Right lobe of liver (tissue), 6 donors: ENCODE results near the gene CENPA. TPM values are rescaled to one million over a fixed set of nuclear protein-coding genes. Genes with fewer than 3 reads are reported as not detected.
"Not testable (repeated sequence)": the region's sequence is repeated elsewhere in the genome, so short reads cannot be mapped to it uniquely, and the experiment has no call there.

Experiments used
- ATAC-seq, 4 donors: fragments of 200-7000 bp; cut with Tn5 transposase; one replicate each; pipeline ENCODE4 v1.9.1; 2020; ENCODE audit warnings: mild to moderate bottlenecking in 4 of 4, moderate library complexity in 4 of 4
- DNase-seq, 3 donors: peaks; one replicate each; pipeline ENCODE4 v3.0.0-alpha.2; 2020
- H3K27ac ChIP-seq, 3 donors: fragments of 200-600 bp; one replicate each; pipeline ENCODE4 v1.8.0; 2022
- H3K27me3 ChIP-seq, 2 donors: fragments of 200-600 bp; one replicate each; pipeline ENCODE4 v1.8.0; 2022
- H3K36me3 ChIP-seq, 4 donors: fragments of 200-600 bp; sonication (generic) in 1 of 4; one replicate each; pipeline versions ENCODE4 v1.5.1 to v1.8.0; 2017 to 2022; ENCODE audit warnings: control low read depth in 1 of 4
- H3K4me1 ChIP-seq, 4 donors: fragments of 200-600 bp; sonication (generic) in 1 of 4; one replicate each; pipeline versions ENCODE4 v1.5.1 to v1.8.0; 2017 to 2022; ENCODE audit warnings: control low read depth in 1 of 4
- H3K4me3 ChIP-seq, 3 donors: fragments of 200-600 bp; one replicate each; pipeline ENCODE4 v1.8.0; 2022
- H3K9me3 ChIP-seq, 4 donors: fragments of 200-600 bp; sonication (generic) in 1 of 4; one replicate each; pipeline versions ENCODE4 v1.5.1 to v1.8.0; 2017 to 2022; ENCODE audit warnings: control low read depth in 1 of 4
- POLR2A ChIP-seq: fragments of 450-650 bp; IDR thresholded peaks from one replicate; pipeline ENCODE4 v1.6.1; 2017; ENCODE audit warnings: antibody characterized with exemption, mild to moderate bottlenecking
- WGBS: methylation state at CpG from one replicate; pipeline ENCODE4 v1.1.6; 2018; ENCODE audit warnings: low coverage, low lambda C conversion rate; ENCODE audit not compliant: insufficient coverage; ENCODE audit errors: missing lambda C conversion rate; 5-methylcytosine and 5-hydroxymethylcytosine counted together
- intact Hi-C, 2 donors: fragments of 100-400 bp; cut with DNase I; formaldehyde crosslinking; loops; one replicate each; pipeline versions ENCODE4 v1.11.2 to v1.14.1; 2022
- total RNA-seq, 6 experiments: library from RNA; depleted of rRNA in 2 of 6; stranded (reverse); fragments of >200 nt in 2 of 6; fragmentation: NEBNext Ultra II Directional in 3 of 6; extraction: Animal tissue kit (Norgen Biotek cat#: 25700) in 3 of 6; gene quantifications; one replicate each; pipeline versions ENCODE4 v1.1.0 to v1.2.4, GENCODE V29; 2016 to 2023
- TF ChIP-seq, protein P1 (sequence below), 4 donors: fragments of 200-600 bp in 3 of 4; fragments of 450-650 bp in 1 of 4; IDR thresholded peaks; one replicate each; pipeline versions ENCODE4 v1.5.1 to v1.8.0; 2016 to 2022; ENCODE audit warnings: antibody characterized with exemption in 4 of 4, mild to moderate bottlenecking in 2 of 4
- donor health status: DM: no; HTN: yes; CAD: no.
- donor health status: DM: no; HTN: no; CAD: no.
- donor health status: DM: no; HTN: no; CAD: no.
- donor health status: DM: no; HTN: yes; CAD: no.
- donor health status: DM: no; HTN: yes; CAD: no.

Gene CENPA
- total RNA-seq, 6 experiments from 2014 or later = 0.18 to 1.3 (median 0.56) TPM; not detected in 1

DNA sequence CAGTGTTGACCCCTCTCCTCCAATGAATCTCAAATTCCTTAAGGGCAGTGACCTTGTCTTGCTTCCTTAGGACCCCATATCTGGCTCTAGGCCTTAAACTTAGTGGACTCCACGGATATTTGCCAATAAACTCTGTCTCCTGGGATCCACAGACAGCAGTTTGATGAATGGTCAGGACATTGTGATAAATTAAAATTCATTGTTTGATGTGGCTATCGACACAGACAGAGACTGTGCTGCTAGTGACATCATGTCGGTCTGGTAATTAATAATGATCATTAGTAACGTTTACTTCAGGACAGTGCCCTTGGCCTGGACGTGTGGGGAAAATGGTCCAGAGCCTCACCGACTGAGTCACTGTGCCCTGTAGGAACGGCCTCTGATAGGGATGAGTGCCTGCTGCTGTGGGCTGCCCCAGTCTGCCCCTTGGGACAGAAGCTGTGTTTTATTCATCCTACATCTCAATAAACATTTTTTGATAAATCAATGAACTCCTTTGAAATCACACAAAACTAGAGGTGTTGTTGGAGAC, 27.0 kb upstream of the CENPA start:
- H3K27ac ChIP-seq = peak overlapping the region in 2 of 3 donors; percentile 15 to 59

DNA sequence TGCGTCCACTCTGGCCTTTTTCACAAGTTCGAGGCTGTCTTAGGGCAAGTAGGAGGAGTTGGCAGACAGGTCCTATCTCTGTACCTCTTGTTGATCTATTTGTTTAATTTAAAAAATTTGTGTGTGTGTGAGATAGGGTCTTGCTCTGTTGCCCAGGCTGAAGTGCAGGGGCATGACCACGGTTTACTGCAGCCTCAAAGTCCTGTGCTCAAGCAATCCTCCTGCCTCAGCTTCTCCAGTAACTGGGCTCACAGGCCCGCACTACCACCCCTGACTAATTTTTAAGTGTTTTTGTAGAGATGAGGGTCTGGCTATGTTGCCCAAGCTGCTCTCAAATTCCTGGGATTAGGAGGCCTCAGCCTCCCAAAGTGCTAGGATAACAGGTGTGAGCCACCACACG, 26.0 kb upstream of the CENPA start:
- H3K4me1 ChIP-seq = peaks cover 0 to 11% (median 8%) of the 10 kb centered on the region in 4 donors
- H3K9me3 ChIP-seq = no peaks in the 10 kb centered on the region
- no peak for TF ChIP-seq POLR2A
- TF ChIP-seq, protein P1, sequence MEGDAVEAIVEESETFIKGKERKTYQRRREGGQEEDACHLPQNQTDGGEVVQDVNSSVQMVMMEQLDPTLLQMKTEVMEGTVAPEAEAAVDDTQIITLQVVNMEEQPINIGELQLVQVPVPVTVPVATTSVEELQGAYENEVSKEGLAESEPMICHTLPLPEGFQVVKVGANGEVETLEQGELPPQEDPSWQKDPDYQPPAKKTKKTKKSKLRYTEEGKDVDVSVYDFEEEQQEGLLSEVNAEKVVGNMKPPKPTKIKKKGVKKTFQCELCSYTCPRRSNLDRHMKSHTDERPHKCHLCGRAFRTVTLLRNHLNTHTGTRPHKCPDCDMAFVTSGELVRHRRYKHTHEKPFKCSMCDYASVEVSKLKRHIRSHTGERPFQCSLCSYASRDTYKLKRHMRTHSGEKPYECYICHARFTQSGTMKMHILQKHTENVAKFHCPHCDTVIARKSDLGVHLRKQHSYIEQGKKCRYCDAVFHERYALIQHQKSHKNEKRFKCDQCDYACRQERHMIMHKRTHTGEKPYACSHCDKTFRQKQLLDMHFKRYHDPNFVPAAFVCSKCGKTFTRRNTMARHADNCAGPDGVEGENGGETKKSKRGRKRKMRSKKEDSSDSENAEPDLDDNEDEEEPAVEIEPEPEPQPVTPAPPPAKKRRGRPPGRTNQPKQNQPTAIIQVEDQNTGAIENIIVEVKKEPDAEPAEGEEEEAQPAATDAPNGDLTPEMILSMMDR (IDR thresholded peaks at IDR 0.05) = no peak
- DNase-seq (no peak), ATAC-seq (no peak)
- intact Hi-C loops = no loop called here
- WGBS = 94% methylated on average over 2 of the region's 5 CpGs
- no peak overlapping the region for H3K27ac ChIP-seq
- no peaks in the 10 kb centered on the region for H3K27me3 ChIP-seq
- no peaks in the 10 kb centered on the region for H3K36me3 ChIP-seq
- H3K4me3 ChIP-seq = no peak overlapping the region

More for the DNA sequence above, 27.0 kb upstream of the CENPA start:
- intact Hi-C loops = no loop called here
- Histone ChIP-seq H3K36me3 (no peaks in the 10 kb centered on the region), H3K9me3 (no peaks in the 10 kb centered on the region), H3K4me1 (peaks cover 0 to 11% (median 8%) of the 10 kb centered on the region in 4 donors), H3K4me3 (no peak overlapping the region), H3K27me3 (no peaks in the 10 kb centered on the region)
- TF ChIP-seq, protein P1 (IDR thresholded peaks at IDR 0.05) = no peak
- no peak for TF ChIP-seq POLR2A
- DNase-seq (no peak), ATAC-seq (no peak)
- WGBS = 78% methylated on average over 6 of the region's 7 CpGs

DNA sequence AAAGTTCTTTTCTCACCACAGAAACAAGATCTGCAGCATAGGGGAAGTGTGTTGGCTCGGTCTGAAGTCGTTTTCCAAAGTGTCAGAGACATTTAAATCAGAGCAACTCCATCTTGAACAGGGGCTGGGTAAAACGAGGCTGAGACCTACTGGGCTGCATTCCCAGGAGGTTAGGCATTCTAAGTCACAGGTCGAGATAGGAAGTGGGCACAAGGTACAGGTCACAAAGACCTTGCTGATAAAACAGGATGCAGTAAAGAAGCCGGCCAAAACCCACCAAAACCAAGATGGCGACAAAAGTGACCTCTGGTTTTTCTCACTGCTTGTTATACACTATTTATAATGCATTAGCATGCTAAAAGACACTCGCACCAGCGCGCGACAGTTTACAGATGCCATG, 24.9 kb upstream of the CENPA start:
- WGBS = 70% methylated on average over 8 of the region's 10 CpGs

DNA sequence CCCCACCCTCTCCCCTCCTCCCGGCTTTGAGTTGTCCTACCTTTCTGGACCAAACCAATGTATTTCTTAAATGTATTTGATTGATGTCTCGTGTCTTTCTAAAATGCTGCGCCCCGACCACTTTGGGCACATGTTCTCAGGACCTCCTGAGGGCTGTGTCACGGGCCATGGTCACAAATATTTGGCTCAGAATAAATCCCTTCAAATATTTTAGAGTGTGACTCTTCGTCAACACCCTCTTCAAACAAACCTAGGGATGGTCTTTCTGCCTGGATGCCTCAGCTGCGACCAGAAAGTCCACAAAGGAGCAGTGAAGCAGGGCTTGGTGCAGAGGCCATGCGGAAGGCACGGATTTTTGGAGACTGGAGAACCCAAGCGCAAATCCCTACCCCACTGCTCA, 22.8 kb upstream of the CENPA start:
- no peaks in the 10 kb centered on the region for H3K9me3 ChIP-seq
- DNase-seq (no peak), ATAC-seq (no peak)
- no peak overlapping the region for H3K27ac ChIP-seq
- H3K4me1 ChIP-seq = peaks cover 0 to 34% (median 19%) of the 10 kb centered on the region in 4 donors
- intact Hi-C loops = no loop called here
- H3K4me3 ChIP-seq = no peak overlapping the region
- H3K36me3 ChIP-seq = no peaks in the 10 kb centered on the region
- 97% methylated on average over 10 of the region's 10 CpGs for WGBS
- H3K27me3 ChIP-seq = no peaks in the 10 kb centered on the region
- TF ChIP-seq POLR2A = no peak
- TF ChIP-seq, protein P1 (IDR thresholded peaks at IDR 0.05) = no peak

More for the DNA sequence above, 24.9 kb upstream of the CENPA start:
- H3K27me3 ChIP-seq, H3K27ac ChIP-seq, ATAC-seq, H3K4me3 ChIP-seq, DNase-seq, H3K9me3 ChIP-seq, intact Hi-C loops, H3K36me3 ChIP-seq: not testable (repeated sequence)
- peaks cover 0 to 18% (median 12%) of the 10 kb centered on the region in 4 donors for H3K4me1 ChIP-seq

DNA sequence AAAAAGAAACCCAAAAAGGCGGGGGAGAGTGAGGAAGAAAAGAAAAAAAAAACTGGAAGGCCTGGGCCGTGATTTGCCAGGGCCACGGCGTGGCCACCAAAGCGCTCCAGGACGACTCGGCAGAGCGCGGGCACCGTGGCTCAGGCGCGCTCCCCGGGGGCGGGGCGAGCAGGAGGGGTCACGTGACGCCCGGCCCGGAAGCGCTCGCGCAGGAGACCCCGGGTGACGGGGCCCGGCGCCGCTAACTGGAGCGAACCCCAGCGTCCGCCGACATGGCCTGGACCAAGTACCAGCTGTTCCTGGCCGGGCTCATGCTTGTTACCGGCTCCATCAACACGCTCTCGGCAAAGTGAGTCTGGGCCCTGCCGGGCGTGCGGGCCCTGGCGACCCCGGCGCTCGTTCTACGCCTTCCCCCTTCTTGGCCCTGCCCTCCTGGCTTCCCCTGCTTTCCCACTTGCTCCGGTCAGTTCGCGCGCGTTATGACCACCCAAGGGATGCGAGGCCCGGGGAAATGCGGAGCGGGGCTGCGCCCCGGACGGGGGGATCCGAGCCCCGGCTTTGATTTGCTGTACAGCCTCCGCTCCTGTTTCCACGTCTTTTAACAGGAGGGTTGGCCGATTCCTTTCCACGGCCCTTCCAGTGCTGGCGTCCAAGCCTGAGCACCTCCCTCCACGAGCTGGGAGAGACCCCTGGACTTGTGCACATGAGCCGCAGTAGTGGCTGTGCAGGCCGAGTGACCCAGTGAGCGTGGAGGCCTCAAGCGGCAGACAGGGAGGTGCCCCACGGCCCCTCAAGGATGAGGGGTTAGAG, 21.6 kb upstream of the CENPA start, which contains the start of gene SLC35F6:
Gene SLC35F6 (plus strand): TSS at position 207 of the 810 bp plus-strand sequence. CDS start 66 bp downstream, at position 273.
- intact Hi-C loops = no loop called here
- DNase-seq (peak; percentile 86 to 88 (median 86)), ATAC-seq (peak; percentile 85 to 90 (median 88))
- WGBS = under 1% methylated on average over 32 of the region's 68 CpGs
- Histone ChIP-seq H3K4me1 (peaks cover 0 to 37% (median 17%) of the 10 kb centered on the region in 4 donors), H3K27me3 (no peaks in the 10 kb centered on the region), H3K27ac (peak within 1 kb of the TSS; percentile 76 to 93 (median 84)), H3K36me3 (no peaks in the 10 kb centered on the region), H3K9me3 (no peaks in the 10 kb centered on the region), H3K4me3 (peak within 1 kb of the TSS; percentile 75 to 92 (median 88))
- TF ChIP-seq POLR2A = peak; percentile 96
- TF ChIP-seq, protein P1 (IDR thresholded peaks at IDR 0.05) = no peak
